NCI-H146 treated with DMSO at 0.1 percent for 48 hours (cell line): ENCODE measurements around the gene FGF12.

Experiments
- DNase-seq: peaks from one replicate; lab custom pipeline; 2025; ENCODE audit not compliant: unreplicated experiment; lab: John Stamatoyannopoulos, UW

FGF12 gene

GRCh38 chr3:192130534-192131132, 596.7 kb downstream of the FGF12 start:
- no peak for DNase-seq

DNA sequence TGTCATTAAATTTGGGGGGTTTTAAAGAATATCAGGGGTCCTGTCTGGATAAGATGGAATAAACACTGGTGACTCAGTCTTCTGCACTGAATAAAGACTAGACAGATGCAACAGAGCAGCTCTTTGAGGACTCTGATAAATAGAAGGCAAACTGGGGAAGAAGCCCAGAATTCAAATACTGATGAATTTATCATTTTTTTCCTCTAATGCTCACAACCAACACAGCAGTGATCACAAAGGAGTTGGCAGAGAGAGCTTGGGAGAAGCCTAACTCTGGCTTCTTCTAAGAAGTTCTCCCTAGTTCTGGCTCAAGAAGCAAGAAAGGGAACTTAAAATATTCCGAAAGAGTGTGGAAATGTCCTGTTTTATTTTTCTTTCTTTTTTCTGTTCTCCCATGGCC, 597.8 kb downstream of the FGF12 start:
- no peak for DNase-seq

DNA sequence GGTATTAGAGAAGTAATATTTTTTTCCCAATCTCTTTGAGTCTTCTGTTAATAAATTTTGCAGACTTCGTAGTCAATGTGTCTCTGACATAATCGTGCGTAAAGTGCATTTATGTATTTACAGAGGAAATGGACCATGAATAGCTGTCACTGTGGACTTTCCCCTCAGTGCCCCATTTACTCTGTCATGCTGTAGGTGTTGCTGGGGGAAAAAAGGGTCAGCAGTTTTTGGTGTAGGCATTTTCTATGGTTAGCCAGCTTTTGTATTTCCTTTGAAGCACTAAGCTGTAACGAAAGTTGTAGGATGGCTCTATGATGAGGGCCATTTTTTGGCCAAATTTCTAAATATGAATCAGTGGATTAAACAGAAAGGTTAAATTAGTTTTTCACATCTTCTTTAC, 598.4 kb downstream of the FGF12 start:
- DNase-seq, result no peak

DNA sequence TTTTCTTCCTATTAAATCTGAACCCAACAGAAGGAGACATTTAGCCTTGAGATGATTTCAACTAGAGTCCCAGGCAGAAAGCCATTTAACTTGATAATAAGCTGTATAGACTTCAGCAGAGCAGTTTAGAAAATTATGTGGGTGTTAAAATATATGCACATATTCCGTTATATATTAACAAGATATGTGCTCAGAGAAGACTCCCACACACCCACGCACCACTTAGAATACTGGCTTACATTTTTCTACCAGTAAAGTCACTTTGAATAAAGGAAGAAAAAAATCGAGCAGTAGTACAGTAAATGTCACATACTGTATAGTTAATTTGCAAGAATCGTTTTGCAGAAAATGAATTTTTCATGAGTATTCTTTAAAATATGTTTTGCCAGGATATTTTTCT, 599.3 kb downstream of the FGF12 start:
- DNase-seq, result no peak

DNA sequence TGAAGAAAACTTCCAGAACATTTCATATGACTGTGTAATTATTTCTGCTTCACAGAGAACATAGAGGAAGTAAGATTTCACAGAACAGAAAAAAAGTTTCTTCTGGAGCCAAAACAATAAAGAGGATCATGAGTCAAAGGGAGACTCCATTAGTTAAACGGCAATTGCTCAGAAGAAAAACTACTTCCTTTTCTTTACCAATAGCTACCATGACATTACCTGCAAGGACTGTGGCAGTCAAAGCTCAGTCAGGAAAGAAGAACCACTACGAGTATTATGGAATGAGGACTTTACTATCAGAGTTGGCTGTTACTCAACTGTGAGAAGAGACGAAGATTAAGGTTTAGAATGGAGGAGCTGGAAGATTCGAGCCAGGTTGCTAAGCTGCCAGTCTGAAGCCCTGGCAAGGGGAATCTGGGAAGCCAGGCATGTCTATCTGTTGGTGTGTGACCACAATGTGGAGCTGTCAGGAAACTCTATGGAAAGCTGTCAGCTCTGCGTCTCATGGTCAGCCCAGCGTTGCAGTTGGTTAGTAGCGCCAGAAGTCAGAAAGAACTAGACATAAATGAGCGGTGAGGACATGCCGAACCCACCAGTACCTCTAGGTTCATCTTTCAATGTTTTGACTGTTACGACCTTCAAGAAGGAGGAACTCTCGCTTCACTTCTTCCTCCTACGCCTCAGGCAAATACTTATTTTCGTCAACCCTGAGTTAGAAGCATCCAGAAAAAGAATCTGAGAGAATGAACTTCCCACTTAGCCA, 604.3 kb downstream of the FGF12 start:
- DNase-seq, result no peak

GRCh38 chr3:192121923-192122322, 605.4 kb downstream of the FGF12 start:
- DNase-seq, result peak; percentile 44

- DNase-seq, result no peak
Measured at GRCh38 chr3:192108820-192109219, 618.5 kb downstream of the FGF12 start.

DNA sequence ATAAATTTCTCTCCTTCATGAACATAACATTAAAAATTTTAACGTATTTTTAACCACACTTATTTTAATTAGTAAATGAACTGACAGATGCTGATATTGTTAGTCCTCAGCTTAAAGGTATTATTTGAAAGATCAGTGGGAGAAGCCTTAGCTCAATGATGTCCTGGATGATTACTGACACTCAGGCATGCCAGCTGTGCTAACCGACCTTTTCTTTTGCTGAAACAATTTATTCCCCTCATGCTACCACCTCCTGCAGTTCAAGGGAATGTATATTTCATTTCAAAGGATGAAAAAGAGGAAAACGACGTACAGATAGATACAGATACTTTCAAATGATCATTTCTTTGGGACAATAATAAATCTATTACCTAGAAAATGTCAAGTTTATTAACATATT, 620.8 kb downstream of the FGF12 start:
- no peak for DNase-seq

- no peak for DNase-seq
Measured at GRCh38 chr3:192092388-192093005, 634.8 kb downstream of the FGF12 start.

DNA sequence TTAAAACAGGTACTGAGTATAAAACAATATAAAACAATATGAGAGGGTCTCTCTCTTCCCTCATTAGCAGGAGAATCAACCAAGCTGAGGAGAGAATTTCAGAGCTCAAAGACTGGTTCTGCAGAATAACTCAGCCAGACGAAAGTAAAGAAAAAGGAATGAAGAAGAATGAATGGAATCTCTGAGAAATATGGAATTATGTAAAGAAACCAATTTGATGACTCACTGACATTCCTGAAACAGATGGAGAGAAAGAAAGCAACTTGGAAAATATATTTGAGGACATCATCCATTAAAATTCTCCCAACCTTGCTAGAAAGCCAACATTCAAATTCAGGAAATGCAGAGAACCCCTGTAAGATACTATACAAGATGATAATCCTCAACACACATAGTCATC, 635.5 kb downstream of the FGF12 start:
- DNase-seq, result no peak

DNA sequence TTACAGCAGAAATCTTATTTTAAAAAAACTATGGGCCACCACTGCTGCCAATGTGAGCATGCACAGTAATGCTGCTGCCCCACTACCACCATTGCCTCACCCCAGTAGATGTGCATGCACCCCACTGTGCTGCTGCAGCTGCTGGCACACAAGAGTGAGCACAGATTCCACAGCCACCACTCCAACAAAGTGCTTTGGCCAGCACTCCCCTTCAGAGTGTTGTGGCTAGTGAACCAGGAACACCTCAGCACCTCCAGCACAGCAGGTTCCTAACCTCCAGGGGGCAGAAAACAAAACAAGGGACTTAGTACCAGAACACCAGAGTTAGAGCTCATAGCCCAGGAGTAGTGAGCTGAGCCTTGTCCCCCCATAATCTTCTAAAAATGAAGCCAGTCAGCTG, 636.8 kb downstream of the FGF12 start:
- DNase-seq, result no peak
